Upper lobe of left lung (tissue), 6 donors: ENCODE results near the gene PREX1. TPM values are rescaled to one million over a fixed set of nuclear protein-coding genes. Genes with fewer than 3 reads are reported as not detected.
"Not testable (repeated sequence)": the region's sequence is repeated elsewhere in the genome, so short reads cannot be mapped to it uniquely, and the experiment has no call there.

Experiments used
- ATAC-seq, 2 donors: fragments of 200-7000 bp; cut with Tn5 transposase; one replicate each; pipeline ENCODE4 v1.9.1; 2022; ENCODE audit warnings: mild to moderate bottlenecking in 2 of 2, moderate library complexity in 2 of 2; ENCODE audit not compliant: low FRiP score in 2 of 2
- DNase-seq, 2 donors: peaks; one replicate each; pipeline ENCODE4 v3.0.0-alpha.2; 2019 to 2020
- H3K27ac ChIP-seq, 4 donors: fragments of 200-600 bp; sonication (generic); one replicate each; pipeline ENCODE4 v1.5.1; 2016 to 2019
- H3K27me3 ChIP-seq, 4 donors: fragments of 200-600 bp; sonication (generic); one replicate each; pipeline ENCODE4 v1.5.1; 2017 to 2019
- H3K36me3 ChIP-seq, 4 donors: fragments of 200-600 bp; sonication (generic); one replicate each; pipeline ENCODE4 v1.5.1; 2016 to 2019
- H3K4me1 ChIP-seq, 4 donors: fragments of 200-600 bp; sonication (generic); one replicate each; pipeline ENCODE4 v1.5.1; 2018 to 2019
- H3K4me3 ChIP-seq, 4 donors: fragments of 200-600 bp; sonication (generic); one replicate each; pipeline ENCODE4 v1.5.1; 2017 to 2019; ENCODE audit warnings: mild to moderate bottlenecking in 2 of 4, moderate library complexity in 1 of 4
- H3K9me3 ChIP-seq, 4 donors: fragments of 200-600 bp; sonication (generic); one replicate each; pipeline ENCODE4 v1.5.1; 2018 to 2019
- CTCF ChIP-seq, 6 experiments: fragments of 450-650 bp in 4 of 6; fragments of 200-600 bp in 2 of 6; sonication (generic) in 2 of 6; IDR thresholded peaks; one replicate each; pipeline ENCODE4 v1.5.1; 2016 to 2019; ENCODE audit warnings: antibody characterized with exemption in 6 of 6
- EP300 ChIP-seq, 4 donors: sonication (generic); formaldehyde crosslinking; IDR thresholded peaks; one replicate each; pipeline ENCODE4 v1.5.1; 2017; ENCODE audit warnings: antibody characterized with exemption in 4 of 4, control low read depth in 2 of 4
- POLR2A ChIP-seq, 4 donors: fragments of 450-650 bp; IDR thresholded peaks; one replicate each; pipeline ENCODE4 v1.5.1; 2016 to 2017; ENCODE audit warnings: antibody characterized with exemption in 4 of 4, mild to moderate bottlenecking in 2 of 4
- POLR2AphosphoS5 ChIP-seq, 2 donors: sonication (generic); formaldehyde crosslinking; IDR thresholded peaks; one replicate each; pipeline ENCODE4 v1.5.1; 2017; ENCODE audit warnings: antibody characterized with exemption in 2 of 2
- WGBS, 2 donors: methylation state at CpG; one replicate each; pipeline ENCODE4 v1.1.5; 2017 to 2018; 5-methylcytosine and 5-hydroxymethylcytosine counted together
- total RNA-seq, 6 donors: library from RNA; depleted of rRNA in 4 of 6; stranded (reverse); fragments of >200 nt in 4 of 6; gene quantifications; one replicate each; pipeline versions ENCODE4 v1.1.0 to v1.2.1, GENCODE V29; 2016 to 2021
- donor health status: DM: no; HTN: no; CAD: no; lungs with moderate emphysema.
- donor health status: DM: no; HTN: yes; CAD: no; lungs with severe emphysema.

Gene PREX1
- total RNA-seq, 6 donors from 2014 or later: 42.8 to 177 (median 74.6) TPM

DNA sequence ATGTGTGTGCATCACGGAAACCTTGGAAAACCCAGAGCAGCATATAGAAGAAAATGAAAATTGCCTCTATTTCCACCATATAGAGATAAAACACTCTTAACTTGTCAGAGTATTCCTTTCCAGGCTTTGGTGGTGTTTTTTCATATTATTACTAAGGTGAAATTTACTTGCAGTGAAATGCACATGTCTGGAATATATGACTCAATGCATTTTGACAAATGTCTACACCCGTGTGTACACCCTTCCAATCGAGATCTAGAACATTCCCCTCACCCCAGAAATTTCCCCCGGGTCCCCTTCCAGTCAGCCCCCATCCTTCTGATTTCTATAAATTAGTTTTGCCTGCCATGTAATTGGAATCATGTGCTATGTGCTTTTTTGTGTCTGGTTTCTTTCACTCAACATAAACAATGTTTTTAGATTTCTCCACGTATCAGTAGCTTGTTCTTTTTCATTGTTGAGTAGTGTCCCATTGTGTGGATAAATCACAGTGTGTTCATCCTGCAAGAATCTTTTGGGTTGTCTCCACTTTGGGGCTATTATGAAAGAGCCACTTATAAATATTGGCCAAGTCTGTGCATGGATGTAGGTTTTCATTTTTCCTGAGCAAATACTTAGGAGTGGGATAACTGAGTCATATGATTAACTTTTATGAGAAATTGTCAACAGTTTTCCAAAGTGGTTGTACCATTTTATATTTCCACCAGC is 19.9 kb upstream of the PREX1 start:
- peaks cover 0 to 7% (median 3%) of the 10 kb centered on the region in 4 donors for H3K4me1 ChIP-seq
- TF ChIP-seq EP300 (IDR thresholded peaks at IDR 0.05): no peak
- no peak for TF ChIP-seq POLR2AphosphoS5 (IDR thresholded peaks at IDR 0.05)
- TF ChIP-seq CTCF (IDR thresholded peaks at IDR 0.05): no peak
- TF ChIP-seq POLR2A (IDR thresholded peaks at IDR 0.05): no peak
- H3K36me3 ChIP-seq: no peaks in the 10 kb centered on the region
- H3K4me3 ChIP-seq: no peak overlapping the region
- no peaks in the 10 kb centered on the region for H3K27me3 ChIP-seq
- WGBS, 2 donors: 73 to 78% methylated on average over 5 of the region's 5 CpGs
- no peak overlapping the region for H3K27ac ChIP-seq
- DNase-seq (no peak), ATAC-seq (no peak)
- H3K9me3 ChIP-seq: no peaks in the 10 kb centered on the region

DNA sequence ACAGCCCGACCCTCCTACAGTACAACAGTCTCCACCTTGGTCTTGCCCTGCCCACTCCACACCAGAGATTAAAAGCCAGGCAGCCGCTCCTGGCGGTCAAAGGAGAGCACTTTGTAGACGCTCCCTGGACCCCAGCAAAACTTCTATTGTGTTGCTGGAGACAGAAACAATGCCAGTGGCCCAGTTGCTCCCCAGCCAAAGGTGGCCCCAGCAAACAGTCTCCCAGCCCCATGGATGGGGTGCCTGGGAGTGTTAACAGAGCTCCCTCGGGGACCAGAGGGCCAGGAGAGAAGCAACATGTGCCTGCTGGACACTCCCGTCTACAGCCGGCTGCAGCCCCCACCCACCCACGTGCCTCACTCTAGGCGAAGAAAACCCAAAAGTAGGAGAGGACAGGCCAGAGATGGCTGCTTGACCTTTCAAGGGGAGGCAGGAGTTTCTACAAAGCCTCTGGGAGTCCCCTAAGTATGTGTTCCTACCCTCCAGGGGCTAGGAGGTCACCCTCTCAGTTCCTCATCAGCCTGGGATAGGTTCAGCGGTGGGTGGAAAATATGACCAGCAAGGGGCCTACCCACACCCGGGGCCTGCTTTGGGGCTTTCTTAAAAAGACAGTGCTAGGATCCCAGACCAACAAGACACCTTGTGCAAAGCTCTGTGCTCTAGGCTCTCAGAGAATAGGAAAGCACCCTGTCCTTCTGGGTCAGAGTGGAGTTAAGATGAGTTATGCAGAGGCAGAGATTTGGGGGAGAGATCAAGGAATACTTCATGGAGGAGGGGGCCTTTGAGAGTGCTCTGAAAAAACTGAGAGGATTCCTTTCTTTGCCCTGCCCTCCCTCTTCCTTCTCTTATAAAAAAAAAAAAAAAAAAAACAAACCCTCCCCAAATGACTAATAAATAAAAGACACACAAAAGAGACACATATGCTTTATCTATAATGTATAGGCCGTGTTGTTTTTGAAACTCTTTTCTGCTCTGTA is 19.0 kb upstream of the PREX1 start:
- H3K27me3 ChIP-seq: no peaks in the 10 kb centered on the region
- ATAC-seq (peak in 1 of 2 donors; percentile 36), DNase-seq (peak in 1 of 2 donors; percentile 14)
- H3K36me3 ChIP-seq: no peaks in the 10 kb centered on the region
- no peak overlapping the region for H3K27ac ChIP-seq
- TF ChIP-seq EP300 (IDR thresholded peaks at IDR 0.05) (no peak), CTCF (IDR thresholded peaks at IDR 0.05) (no peak), POLR2A (IDR thresholded peaks at IDR 0.05) (no peak), POLR2AphosphoS5 (IDR thresholded peaks at IDR 0.05) (no peak)
- no peak overlapping the region for H3K4me3 ChIP-seq
- H3K4me1 ChIP-seq: peaks cover 0 to 7% (median 3%) of the 10 kb centered on the region in 4 donors
- no peaks in the 10 kb centered on the region for H3K9me3 ChIP-seq
- WGBS, 2 donors: 39% methylated on average over 9 to 12 of the region's 12 CpGs

- 79 to 81% methylated on average over 6 to 7 of the region's 7 CpGs for WGBS, 2 donors
- H3K27me3 ChIP-seq: no peaks in the 10 kb centered on the region
- ATAC-seq: no peak
Measured at GRCh38 chr20:48845721-48846306, 18.0 kb upstream of the PREX1 start.

GRCh38 chr20:48844996-48845395 is 17.2 kb upstream of the PREX1 start:
- Histone ChIP-seq H3K9me3 (no peaks in the 10 kb centered on the region), H3K4me1 (peaks cover 0 to 7% (median 3%) of the 10 kb centered on the region in 4 donors), H3K36me3 (no peaks in the 10 kb centered on the region), H3K4me3 (no peak overlapping the region), H3K27me3 (no peaks in the 10 kb centered on the region), H3K27ac (no peak overlapping the region)
- no peak for TF ChIP-seq POLR2AphosphoS5 (IDR thresholded peaks at IDR 0.05)
- TF ChIP-seq EP300 (IDR thresholded peaks at IDR 0.05): no peak
- TF ChIP-seq POLR2A (IDR thresholded peaks at IDR 0.05): no peak
- no peak for TF ChIP-seq CTCF (IDR thresholded peaks at IDR 0.05)
- WGBS, 2 donors: 55 to 64% methylated on average over 4 of the region's 4 CpGs
- DNase-seq (no peak), ATAC-seq (no peak)

More at GRCh38 chr20:48845721-48846306, 18.0 kb upstream of the PREX1 start:
- peaks cover 0 to 7% (median 3%) of the 10 kb centered on the region in 4 donors for H3K4me1 ChIP-seq
- no peaks in the 10 kb centered on the region for H3K9me3 ChIP-seq
- H3K27ac ChIP-seq: no peak overlapping the region
- H3K36me3 ChIP-seq: no peaks in the 10 kb centered on the region
- no peak for TF ChIP-seq CTCF (IDR thresholded peaks at IDR 0.05)
- TF ChIP-seq POLR2A (IDR thresholded peaks at IDR 0.05): no peak
- no peak for TF ChIP-seq EP300 (IDR thresholded peaks at IDR 0.05)
- no peak for TF ChIP-seq POLR2AphosphoS5 (IDR thresholded peaks at IDR 0.05)
- no peak for DNase-seq
- no peak overlapping the region for H3K4me3 ChIP-seq

- H3K4me3 ChIP-seq, H3K27ac ChIP-seq, H3K9me3 ChIP-seq, H3K36me3 ChIP-seq, H3K27me3 ChIP-seq, ATAC-seq, H3K4me1 ChIP-seq, DNase-seq: not testable (repeated sequence)
- WGBS, 2 donors: 39 to 90% methylated on average over 2 of the region's 2 CpGs
Measured at GRCh38 chr20:48843896-48844295, 16.1 kb upstream of the PREX1 start.
